ENCODE results near the gene VWA8.
"Not testable (repeated sequence)": the region's sequence is repeated elsewhere in the genome, so short reads cannot be mapped to it uniquely, and the experiment has no call there.

VWA8 gene

GRCh38 chr13:41643507-41643906 lies 317.4 kb downstream of the VWA8 start:
- no peak for DNase-seq (ENCODE audit: low spot score)

DNA sequence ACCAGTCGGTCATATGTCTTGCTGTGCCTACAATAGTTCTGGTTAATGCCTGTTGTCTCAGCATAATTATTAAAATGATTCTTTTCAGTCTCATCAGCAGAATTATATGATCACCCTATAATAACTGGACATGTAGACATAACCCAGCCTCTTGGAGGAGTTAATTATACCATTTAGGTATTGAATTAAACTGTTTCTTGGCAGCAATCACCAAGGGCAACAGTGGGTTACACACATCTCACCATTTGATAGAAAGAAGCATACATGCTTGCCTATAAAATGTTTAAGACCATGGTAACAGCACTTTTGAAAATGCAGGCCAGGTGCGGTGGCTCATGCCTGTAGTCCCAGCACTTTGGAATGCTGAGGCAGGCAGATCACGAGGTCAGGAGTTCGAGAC lies 318.9 kb downstream of the VWA8 start:
- DNase-seq (ENCODE audit: low spot score) = no peak

GRCh38 chr13:41641429-41641828 lies 319.5 kb downstream of the VWA8 start:
- DNase-seq (ENCODE audit: low spot score) = no peak

DNA sequence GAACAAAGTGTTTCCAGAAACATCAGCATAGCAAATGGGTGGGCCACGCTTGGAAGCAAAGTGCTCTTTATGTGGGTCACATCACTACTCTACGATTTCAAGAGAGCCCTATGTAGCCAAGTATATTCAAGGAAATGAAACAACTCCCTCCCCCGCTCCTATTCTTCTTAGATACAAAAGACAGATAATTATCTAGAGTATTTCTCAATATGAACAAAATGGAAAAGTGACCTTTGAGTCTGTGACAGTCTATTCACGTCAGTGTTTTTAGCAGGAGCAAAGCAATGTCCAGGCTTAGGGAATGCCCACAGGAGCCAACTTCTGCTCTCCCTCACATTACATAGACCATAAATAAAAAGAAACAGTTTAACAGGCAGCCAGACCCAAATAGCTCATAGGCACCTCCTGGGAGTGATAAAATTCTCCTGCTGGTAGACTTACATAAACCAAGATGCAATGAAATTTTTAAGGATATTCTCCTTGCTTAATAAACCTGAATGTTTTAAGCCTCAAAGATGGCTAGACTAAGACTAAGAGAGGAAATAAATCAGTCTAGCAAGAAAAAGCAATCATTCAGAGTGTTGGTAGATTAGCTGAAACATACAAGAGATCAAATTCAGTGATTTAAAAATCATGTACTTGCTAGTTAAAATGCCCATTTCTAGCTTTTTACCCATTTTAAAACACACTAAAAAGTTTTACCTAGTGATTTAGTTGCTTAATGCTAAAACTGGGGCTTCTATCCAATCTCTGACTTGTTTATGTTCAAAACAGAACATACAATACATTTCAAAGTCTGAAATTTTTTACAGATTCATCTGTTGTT lies 320.7 kb downstream of the VWA8 start:
- DNase-seq (ENCODE audit: low spot score) = no peak

- DNase-seq (ENCODE audit: low spot score) = no peak
These were observed 321.5 kb downstream of the VWA8 start for GRCh38 chr13:41639237-41639904.

GRCh38 chr13:41637586-41637985 lies 323.3 kb downstream of the VWA8 start:
- no peak for DNase-seq (ENCODE audit: low spot score)

- not testable (repeated sequence) for DNase-seq (ENCODE audit: low spot score)
These were observed 323.9 kb downstream of the VWA8 start for GRCh38 chr13:41637032-41637431.

- not testable (repeated sequence) for DNase-seq (ENCODE audit: low spot score)
These were observed 324.3 kb downstream of the VWA8 start for GRCh38 chr13:41636590-41636989.

DNA sequence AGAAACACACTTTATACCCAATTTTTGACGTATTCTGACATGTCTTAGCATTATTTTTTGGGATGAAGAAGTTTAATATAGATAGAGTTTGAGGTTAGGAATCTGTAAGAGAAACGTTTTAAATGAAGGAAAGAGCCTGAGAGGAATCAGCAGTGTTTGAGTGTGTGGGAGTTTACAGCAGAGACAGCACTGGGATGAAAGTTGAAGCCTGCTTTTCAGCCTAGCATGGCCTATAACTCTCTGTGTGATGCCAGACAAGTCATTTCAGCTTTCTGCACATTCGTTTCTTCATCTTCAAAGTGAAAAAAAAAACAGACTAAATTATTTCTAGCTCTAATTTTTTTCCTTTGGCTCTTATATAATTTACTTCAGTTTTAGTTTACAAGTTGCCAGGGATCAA lies 326.5 kb downstream of the VWA8 start:
- DNase-seq (ENCODE audit: low spot score) = no peak

- DNase-seq (ENCODE audit: low spot score) = no peak
These were observed 327.1 kb downstream of the VWA8 start for GRCh38 chr13:41633776-41634175.

DNA sequence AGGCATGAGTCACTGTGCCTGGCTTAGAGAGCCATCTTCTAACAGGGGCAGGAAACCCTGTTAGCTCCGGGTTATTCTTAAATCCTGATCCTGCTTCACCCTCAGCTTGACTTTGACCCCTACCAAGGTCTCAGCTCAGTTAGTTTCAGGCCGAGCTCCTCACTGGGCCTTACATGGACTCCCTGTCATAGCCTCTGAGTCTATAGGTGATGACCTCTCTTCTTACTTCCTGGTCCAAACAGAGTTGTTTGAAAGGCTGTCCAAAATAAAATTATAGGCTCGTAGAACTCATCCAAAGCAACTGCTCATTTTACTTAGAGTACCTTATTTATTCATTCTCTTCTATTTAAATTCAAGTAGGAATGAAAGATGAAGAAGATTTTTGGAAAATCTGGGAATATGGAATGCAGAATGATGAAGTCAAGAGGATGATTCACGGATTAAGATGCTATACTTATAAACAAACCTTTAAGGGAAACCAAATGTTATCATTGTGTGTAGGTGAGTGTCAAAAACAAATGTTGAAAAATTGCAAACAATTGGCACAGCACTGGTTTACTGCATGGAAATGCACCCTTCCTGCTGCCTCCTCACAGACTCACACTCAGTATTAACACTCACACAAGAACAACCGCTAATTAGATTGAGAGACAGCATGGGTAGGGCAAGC lies 329.5 kb downstream of the VWA8 start:
- DNase-seq (ENCODE audit: low spot score) = no peak

DNA sequence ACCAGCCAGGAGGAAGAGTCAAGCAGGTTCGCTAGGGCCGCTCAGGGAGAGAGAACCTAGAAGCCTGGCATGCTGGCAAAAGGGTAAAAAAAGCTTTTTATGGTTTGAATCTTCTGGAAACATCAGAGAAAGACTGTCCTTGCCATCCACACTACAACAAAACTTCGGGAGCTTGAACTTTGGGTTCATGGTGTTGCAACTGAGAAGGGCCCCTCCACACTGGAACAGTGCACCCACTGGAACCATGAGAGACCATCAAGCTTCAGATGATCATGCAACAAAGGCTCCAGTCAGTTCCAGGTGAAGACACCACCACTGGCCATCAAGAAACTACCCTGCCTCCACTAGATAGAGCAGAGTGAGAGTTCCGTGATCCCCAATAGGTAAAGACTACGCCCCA lies 333.5 kb downstream of the VWA8 start:
- DNase-seq (ENCODE audit: low spot score) = no peak

- no peak for DNase-seq (ENCODE audit: low spot score)
These were observed 336.9 kb downstream of the VWA8 start for GRCh38 chr13:41624041-41624440.

- DNase-seq (ENCODE audit: low spot score) = no peak
These were observed 338.2 kb downstream of the VWA8 start for GRCh38 chr13:41622432-41623429.

GRCh38 chr13:41621716-41622431 lies 339.0 kb downstream of the VWA8 start:
- no peak for DNase-seq (ENCODE audit: low spot score)

DNA sequence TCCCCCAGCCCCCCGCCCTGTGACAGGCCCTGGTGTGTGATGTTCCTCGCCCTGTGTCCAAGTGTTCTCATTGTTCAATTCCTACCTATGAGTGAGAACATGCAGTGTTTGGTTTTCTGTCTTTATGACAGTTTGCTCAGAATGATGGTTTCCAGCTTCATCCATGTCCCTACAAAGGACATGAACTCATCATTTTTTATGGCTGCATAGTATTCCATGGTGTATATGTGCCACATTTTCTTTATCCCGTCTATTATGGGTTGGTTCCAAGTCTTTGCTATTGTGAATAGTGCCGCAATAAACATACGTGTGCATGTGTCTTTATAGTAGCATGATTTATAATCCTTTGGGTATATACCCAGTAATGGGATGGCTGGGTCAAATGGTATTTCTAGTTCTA lies 343.3 kb downstream of the VWA8 start:
- not testable (repeated sequence) for DNase-seq (ENCODE audit: low spot score)

GRCh38 chr13:41616151-41616550 lies 344.8 kb downstream of the VWA8 start:
- no peak for DNase-seq (ENCODE audit: low spot score)

GRCh38 chr13:41615528-41615855 lies 345.4 kb downstream of the VWA8 start:
- DNase-seq (ENCODE audit: low spot score) = no peak

DNA sequence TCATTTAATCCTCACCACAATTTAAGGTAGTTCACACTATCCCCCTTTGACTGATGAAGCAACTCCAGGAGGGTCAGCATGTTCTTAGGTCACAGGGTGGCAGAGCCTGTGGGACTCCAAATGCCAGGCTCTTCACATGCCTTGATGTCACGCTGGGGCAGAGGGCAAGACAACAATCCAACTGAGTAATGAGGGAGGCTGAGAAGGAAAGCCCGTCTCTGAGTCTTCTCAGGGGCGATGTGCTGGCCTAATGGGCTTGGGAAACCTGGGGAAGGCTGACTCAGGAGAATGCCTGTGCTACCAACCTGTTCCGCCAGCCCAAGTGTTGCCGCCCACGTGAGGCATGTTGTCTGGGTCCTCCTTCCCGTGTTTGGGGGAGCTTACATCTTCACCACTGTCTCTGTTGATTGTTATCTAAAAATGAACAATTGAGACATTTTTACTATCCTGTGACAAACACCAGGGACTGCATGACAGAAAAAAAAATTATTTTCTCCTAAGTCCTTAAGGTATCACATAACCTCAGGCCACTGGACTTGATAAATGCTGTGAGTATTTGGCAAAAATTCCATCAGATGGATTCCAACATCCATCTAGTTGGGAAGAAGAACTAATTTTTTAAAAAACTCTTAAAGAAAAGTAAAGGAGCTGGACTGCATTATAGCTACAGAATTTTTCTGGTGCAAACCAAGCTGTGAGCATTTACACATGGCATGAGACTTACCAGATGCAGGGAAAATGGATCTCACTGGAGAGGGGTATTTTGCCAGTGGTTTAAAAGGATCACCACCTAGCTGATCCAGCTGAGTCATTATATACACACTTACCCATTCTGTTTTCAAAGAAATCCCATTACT lies 346.0 kb downstream of the VWA8 start:
- DNase-seq (ENCODE audit: low spot score) = no peak

GRCh38 chr13:41613984-41614661 lies 346.8 kb downstream of the VWA8 start:
- no peak for DNase-seq (ENCODE audit: low spot score)
